ENCODE data around the gene NDRG3.
"Not testable (repeated sequence)": the region's sequence is repeated elsewhere in the genome, so short reads cannot be mapped to it uniquely, and the experiment has no call there.

The NDRG3 gene

DNA sequence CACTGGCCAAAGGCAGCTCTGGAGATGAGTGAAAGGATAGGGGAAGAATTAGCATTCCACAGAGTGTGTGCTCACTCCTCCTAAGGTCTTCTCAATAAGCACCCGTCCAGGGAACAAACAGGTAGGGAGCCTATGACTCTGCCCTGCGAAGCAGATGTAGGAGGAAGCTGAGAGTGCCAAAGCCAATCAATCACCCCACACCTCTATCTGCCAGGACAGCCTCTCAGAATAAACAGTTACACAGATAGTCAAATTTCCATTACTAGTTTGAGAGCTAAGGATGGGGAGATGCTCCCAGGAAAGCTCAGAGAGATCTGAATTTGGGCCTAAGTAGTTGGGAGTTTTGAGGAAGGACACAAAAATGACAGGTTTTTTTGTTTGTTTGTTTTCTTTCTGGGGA is 59.4 kb downstream of the NDRG3 start:
- DNase-seq: no peak

DNA sequence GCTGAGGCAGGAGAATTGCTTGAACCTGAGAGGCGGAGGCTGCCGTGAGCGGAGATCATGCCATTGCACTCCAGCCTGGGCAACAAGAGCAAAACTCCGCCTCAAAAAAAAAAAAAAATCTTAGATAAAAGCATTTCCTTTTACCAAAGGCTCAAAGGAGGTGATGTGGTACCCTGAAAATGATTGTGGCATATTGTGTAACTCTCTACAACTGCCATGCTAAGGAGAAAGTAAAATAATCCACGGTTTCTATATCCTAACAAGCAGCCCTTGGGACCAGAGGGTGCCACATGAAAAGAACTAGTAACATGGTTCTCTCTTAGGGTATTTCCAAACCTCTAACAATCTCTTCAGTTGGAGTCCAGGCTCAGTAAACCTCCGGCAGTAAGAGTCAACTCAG is 61.1 kb downstream of the NDRG3 start:
- DNase-seq: no peak

DNA sequence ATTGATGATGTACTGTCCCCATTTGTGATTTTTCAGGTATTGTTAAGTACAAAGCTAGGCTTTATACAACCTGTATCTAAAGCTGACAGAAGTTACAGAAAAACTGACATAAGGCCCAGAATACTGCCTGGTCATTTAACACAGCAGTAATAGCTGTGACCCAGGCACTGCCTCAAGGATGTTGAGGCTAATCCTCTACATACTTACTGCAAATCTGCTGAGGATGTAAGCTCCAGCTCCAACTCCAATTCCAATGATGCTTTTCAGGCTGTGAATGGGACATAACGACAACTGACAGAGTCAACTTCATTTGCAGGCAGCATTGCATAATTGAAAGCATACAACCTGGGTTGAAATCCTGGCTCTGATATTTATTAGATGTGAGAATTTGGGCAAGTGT is 63.6 kb downstream of the NDRG3 start:
- no peak for DNase-seq

DNA sequence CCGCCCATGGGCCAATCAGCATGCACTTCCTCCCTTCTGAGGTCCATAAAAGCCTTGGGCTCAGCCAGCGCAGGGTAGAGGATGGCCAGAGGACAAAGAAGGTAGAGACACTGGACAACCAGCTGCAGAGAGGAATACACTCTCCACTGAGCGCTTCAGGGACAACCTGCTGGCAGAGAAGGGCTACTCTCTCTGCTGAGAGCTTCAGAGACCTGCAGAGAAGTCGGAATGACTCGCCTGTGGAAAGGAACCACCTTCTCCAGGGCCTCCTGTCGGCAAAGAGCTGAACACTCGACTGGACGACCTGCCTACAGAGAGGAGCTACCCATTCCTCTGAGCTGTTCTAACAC is 68.5 kb downstream of the NDRG3 start:
- DNase-seq: no peak

DNA sequence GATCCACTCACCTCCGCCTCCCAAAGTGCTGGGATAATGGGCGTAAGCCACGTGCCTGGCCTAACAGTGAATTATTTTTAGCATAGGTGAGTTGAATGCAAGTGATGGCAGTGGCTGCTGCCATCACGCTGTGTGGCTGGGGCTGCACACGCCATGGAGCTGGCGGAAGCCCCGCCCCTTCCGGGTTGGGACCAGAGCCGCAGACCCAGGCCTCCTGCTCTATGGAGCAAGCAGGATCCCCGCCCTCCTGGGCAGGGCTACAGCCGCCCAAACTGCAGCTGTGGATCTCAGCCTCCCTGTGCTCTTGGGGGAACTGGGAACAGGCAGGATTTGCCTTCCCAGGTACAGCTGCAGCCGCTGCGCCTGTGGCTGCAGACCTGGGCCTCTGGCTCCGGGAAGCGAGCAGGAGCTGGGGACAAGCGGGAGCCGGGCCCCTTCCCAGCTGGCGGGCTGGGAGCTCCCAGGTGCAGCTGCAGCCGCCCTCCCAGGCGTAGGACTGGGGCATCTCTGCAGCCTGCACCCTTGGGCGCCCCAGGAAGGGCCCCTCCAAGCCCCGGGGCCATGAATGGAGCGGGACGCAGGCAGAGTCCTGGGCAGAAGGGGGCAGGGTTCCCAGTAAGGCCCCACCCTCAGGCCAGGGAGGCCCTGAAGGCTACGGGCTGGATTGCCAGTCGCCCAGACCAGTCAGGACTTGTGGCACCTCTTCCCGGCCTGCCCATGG is 69.0 kb downstream of the NDRG3 start:
- no peak for DNase-seq

GRCh38 chr20:36675545-36675944 is 70.3 kb downstream of the NDRG3 start:
- DNase-seq: not testable (repeated sequence)

GRCh38 chr20:36672991-36673390 is 72.9 kb downstream of the NDRG3 start:
- DNase-seq: no peak

DNA sequence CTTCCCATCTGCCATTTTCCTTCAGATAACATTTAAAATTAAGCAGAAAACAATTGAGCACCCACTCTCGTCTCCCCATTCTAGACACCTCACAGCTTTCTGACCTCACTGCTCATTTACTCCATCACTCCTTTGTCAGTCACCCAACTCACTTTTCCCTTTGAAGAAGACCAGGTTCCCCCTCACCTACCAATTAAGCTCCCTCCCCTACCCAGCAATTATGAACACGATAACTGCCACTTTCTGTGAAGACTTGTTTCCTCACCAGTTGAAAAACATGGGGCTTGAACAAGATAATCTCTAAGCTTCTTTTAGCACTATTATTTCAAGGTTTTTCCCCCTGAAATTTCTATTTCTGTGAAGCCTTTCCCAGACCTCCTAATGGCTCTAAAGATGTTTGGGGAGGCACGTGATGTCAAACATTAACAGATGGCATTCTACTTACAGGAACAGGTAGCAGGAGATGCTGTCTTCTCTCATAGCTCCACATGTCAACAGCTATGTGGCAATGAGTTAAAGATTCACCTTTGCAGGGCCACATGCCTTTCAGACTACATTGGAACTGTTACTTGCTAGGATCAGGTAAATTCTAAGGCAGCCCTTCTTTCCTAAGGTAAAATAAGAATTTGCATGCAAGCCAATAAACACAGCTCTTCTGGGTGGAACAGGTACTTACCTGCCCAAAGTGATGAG is 75.1 kb downstream of the NDRG3 start:
- no peak for DNase-seq

GRCh38 chr20:36666181-36666740 is 79.6 kb downstream of the NDRG3 start:
- DNase-seq: peak; percentile 5

- DNase-seq: peak; percentile 45
These were observed 82.9 kb downstream of the NDRG3 start for GRCh38 chr20:36663031-36663430.

DNA sequence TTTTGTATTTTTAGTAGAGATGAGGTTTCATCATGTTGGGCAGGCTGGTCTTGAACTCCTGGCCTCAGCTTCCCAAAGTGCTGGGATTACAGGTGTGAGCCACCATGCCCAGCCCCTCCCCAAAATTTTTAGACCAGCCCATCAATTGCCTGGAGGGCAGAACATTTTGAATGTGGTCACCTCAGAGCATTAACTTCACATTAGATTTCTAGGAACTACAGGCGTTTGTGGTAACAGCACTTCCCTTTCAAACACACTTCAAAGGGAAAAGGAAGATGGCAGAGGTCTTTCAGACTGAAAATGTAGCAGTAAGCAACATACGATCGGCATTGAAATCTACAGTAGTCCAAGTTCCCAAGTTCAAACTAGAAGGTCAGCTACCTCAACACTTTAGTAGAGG is 87.6 kb downstream of the NDRG3 start:
- DNase-seq: no peak

GRCh38 chr20:36656733-36657132 is 89.2 kb downstream of the NDRG3 start:
- DNase-seq: no peak

DNA sequence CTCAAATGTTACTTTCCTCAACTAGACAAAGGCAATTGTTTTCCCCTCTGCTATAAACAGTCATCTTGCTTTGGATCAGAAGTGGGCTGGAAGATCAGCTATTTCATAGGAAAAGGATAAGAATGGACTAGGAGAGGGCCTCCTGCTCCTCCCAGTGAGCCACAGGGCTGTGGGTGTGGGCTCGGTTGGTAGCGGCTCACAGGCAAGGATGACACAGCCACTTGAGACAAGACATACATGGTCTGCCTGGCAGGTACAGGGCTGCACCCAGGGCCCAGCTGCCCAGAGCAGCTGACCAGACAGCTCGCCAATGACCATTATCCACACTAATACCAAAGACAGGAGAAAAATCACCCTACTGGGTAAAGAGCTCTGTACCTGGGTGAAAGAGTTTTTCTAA is 90.9 kb downstream of the NDRG3 start:
- no peak for DNase-seq

- DNase-seq: no peak
These were observed 91.4 kb downstream of the NDRG3 start for GRCh38 chr20:36654506-36654905.

DNA sequence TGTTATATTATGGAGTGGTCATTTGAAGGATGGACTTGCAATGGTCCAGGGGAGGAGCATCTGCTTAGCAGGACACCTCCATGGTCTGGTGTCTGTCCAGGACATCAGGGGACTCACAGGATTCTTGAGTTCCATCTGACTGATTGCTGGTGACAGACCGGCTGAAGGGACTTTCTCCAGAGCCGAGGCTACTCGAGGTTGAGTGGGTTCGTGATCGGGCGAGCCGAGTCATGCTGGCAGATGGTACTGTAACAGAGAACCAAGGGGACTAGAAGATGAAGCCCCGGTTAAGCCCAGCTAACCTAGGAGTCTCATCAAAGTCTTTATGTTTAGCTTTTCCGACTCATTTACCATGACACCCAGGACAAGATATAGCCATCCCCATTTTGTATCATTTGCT is 92.4 kb downstream of the NDRG3 start:
- DNase-seq: no peak

GRCh38 chr20:36647196-36648121 is 98.4 kb downstream of the NDRG3 start:
- DNase-seq: no peak

DNA sequence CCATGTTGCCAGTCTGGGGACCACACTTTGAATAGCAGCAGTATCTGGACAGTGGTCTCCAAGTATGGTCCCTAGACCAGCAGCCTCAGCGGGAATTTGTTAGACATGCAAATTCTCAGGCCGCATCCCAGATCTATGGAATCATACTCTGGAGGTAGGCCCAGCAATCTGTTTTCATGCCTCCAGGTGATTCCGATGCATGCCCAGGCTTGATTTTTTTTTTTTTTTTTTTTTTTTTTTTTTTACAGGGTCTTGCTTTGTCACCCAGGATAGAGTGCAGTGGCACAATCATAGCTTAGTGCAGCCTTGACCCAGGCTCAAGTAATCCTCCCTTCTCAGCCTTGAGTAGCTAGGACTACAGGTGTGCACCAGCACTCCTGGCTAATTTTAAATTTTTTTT is 99.2 kb downstream of the NDRG3 start:
- DNase-seq: no peak

GRCh38 chr20:36645998-36646397 is 99.9 kb downstream of the NDRG3 start, which contains the start of gene SLA2:
TSS of gene SLA2 (minus strand) at chr20:36646196. CDS start at chr20:36641335, 4,861 bp downstream.
- DNase-seq: peak; percentile 79

DNA sequence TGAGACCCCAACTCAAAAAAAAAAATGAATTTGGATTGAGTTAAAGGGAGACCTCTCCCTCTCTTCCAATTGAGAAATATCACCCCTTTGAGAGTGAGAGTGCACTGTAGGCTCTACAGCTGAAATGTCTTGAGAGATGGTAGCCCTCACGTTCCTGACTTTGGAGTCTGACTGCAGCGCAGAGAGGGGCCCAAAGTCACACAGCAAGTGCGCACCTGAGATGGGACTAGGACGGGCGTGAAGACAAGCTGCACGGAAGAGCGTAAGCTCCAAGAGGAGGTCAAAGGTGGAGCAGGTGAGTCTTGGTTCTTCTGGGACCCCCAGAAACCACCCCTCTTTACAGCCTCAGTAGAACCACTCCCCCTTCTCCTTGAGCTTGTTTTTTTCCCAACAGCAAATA is 100.5 kb downstream of the NDRG3 start:
- DNase-seq: no peak

DNA sequence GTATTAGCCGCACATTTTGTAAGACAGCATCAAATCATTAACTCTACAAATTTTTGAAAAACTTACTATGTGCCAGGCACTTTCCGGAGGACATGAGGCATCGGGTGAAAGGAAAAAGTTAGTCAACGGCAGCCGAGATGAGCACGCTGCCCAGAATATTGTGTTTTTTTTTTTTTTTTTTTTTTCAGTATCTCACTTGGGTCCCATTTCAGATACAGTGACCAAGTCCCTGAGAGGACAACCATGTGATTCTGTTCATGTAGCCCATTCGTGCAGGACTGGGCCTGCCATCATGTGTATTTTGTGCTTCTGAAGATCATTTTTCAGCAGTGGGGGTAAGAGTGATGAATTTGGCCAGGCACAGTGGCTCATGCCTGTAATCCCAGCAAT is 101.2 kb downstream of the NDRG3 start:
- DNase-seq: no peak

- no peak for DNase-seq
These were observed 101.7 kb downstream of the NDRG3 start for GRCh38 chr20:36644032-36644705.

DNA sequence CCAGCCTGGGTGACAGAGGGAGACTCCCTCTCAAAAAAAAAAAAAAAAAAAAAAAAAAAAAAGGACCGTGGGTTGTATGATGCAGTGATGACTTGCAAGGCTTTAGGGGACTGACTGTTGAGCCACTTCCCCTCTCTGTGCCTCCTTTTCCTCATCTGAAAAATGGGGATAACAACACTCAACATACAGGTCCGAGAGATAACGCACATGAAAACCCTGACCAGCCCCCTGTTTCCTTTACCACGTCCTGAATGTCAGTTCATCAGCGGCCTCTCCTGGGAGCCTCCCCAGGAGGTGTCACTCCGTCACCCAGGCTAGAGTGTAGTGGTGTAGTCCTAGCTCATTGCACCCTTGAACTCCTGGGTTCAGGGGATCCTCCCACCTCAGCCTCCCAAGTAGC is 103.8 kb downstream of the NDRG3 start:
- DNase-seq: peak; percentile 41

DNA sequence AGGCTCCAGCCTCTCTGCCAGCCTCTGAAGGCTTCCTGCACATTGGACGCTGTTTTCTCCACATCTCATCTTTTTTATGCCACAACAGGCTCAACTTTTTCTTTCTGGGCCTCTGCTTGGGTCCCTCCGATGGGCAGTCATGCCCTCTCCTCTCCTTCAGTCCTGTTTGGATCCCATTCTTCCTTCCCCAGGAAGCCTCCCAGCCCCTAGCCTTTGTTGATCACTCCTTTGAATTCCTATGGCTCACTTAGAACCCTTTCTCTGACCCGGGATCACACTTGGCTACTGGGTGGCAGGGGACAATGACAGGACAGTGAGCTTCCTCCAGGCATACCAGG is 104.4 kb downstream of the NDRG3 start:
- no peak for DNase-seq

All from inflammatory macrophage treated with lipopolysaccharide for 4 hours (primary cell).